HG02973 (cell line): ENCODE measurements around the gene ARHGAP21.

ENCODE experiments used
- ATAC-seq: cut with Tn5 transposase; IDR thresholded peaks from one replicate; pipeline ENCODE4 v1.9.1; 2021; ENCODE audit warnings: moderate library complexity; ENCODE audit not compliant: unreplicated experiment

Gene ARHGAP21

GRCh38 chr10:24723386-24723787, 300 bp downstream of the ARHGAP21 start:
- no peak for ATAC-seq

- peak; percentile 15 for ATAC-seq
These were observed 856 bp downstream of the ARHGAP21 start for GRCh38 chr10:24722676-24723385.

- ATAC-seq = no peak
These were observed 1.5 kb downstream of the ARHGAP21 start for GRCh38 chr10:24722131-24722675.

GRCh38 chr10:24721229-24722106, 2.2 kb downstream of the ARHGAP21 start:
- ATAC-seq = no peak

- no peak for ATAC-seq
These were observed 3.6 kb downstream of the ARHGAP21 start for GRCh38 chr10:24720096-24720495.

- ATAC-seq = no peak
These were observed 5.4 kb downstream of the ARHGAP21 start for GRCh38 chr10:24718031-24718855.

- ATAC-seq = no peak
These were observed 7.4 kb downstream of the ARHGAP21 start for GRCh38 chr10:24716295-24716694.

- no peak for ATAC-seq
These were observed 8.4 kb downstream of the ARHGAP21 start for GRCh38 chr10:24715246-24715769.

- no peak for ATAC-seq
These were observed 10.6 kb downstream of the ARHGAP21 start for GRCh38 chr10:24713086-24713485.

- no peak for ATAC-seq
These were observed 12.2 kb downstream of the ARHGAP21 start for GRCh38 chr10:24711465-24711864.

GRCh38 chr10:24708081-24708480, 15.6 kb downstream of the ARHGAP21 start:
- no peak for ATAC-seq

GRCh38 chr10:24707445-24707844, 16.2 kb downstream of the ARHGAP21 start:
- ATAC-seq = peak; percentile 65

- no peak for ATAC-seq
These were observed 17.1 kb downstream of the ARHGAP21 start for GRCh38 chr10:24706479-24707118.

GRCh38 chr10:24703700-24704099, 20.0 kb downstream of the ARHGAP21 start:
- ATAC-seq = no peak

GRCh38 chr10:24701447-24701846, 22.2 kb downstream of the ARHGAP21 start:
- peak; percentile 79 for ATAC-seq

- no peak for ATAC-seq
These were observed 22.7 kb downstream of the ARHGAP21 start for GRCh38 chr10:24700948-24701347.

- ATAC-seq = no peak
These were observed 25.4 kb downstream of the ARHGAP21 start for GRCh38 chr10:24698270-24698669.

GRCh38 chr10:24697080-24697479, 26.6 kb downstream of the ARHGAP21 start:
- ATAC-seq = no peak

GRCh38 chr10:24695452-24695851, 28.2 kb downstream of the ARHGAP21 start:
- no peak for ATAC-seq

- no peak for ATAC-seq
These were observed 29.6 kb downstream of the ARHGAP21 start for GRCh38 chr10:24694086-24694485.
